Subcutaneous abdominal adipose tissue (tissue), 5 donors: ENCODE measurements around the gene LSMEM2.
"Not testable (repeated sequence)": the region's sequence is repeated elsewhere in the genome, so short reads cannot be mapped to it uniquely, and the experiment has no call there.

Experiments used
- H3K27ac ChIP-seq: one replicate; pipeline ENCODE4 v1.7.0; 2013; ENCODE audit warnings: low read depth, mild to moderate bottlenecking, inconsistent platforms, low read length, moderate library complexity
- H3K27me3 ChIP-seq, 5 donors: one replicate each; pipeline ENCODE4 v1.7.0; 2013; ENCODE audit warnings: low read length in 5 of 5, inconsistent platforms in 1 of 5; ENCODE audit not compliant: control insufficient read depth in 5 of 5, insufficient read depth in 4 of 5
- H3K36me3 ChIP-seq, 5 donors: one replicate each; pipeline ENCODE4 v1.7.0; 2013; ENCODE audit warnings: low read length in 5 of 5; ENCODE audit not compliant: control insufficient read depth in 5 of 5, insufficient read depth in 5 of 5
- H3K4me1 ChIP-seq, 5 donors: one replicate each; pipeline ENCODE4 v1.7.0; 2013; ENCODE audit warnings: low read length in 5 of 5, mild to moderate bottlenecking in 3 of 5, moderate library complexity in 1 of 5; ENCODE audit not compliant: control insufficient read depth in 5 of 5, insufficient read depth in 5 of 5
- H3K4me3 ChIP-seq, 5 donors: one replicate each; pipeline ENCODE4 v1.7.0; 2013; ENCODE audit warnings: low read length in 5 of 5, low read depth in 1 of 5
- H3K9ac ChIP-seq, 5 donors: one replicate each; pipeline ENCODE4 v1.7.0; 2013; ENCODE audit warnings: low read length in 5 of 5, mild to moderate bottlenecking in 4 of 5, moderate library complexity in 3 of 5
- H3K9me3 ChIP-seq, 5 donors: one replicate each; pipeline ENCODE4 v1.7.0; 2013; ENCODE audit warnings: low read length in 5 of 5; ENCODE audit not compliant: control insufficient read depth in 5 of 5
- donor health status: healthy.
- donor health status: healthy.
- donor health status: healthy.
- donor health status: healthy.
- donor health status: healthy.

LSMEM2 gene

GRCh38 chr3:50274371-50275104, 4.3 kb upstream of the LSMEM2 start:
- peaks cover 0 to 9% (median 3%) of the 10 kb centered on the region in 5 donors for H3K27me3 ChIP-seq
- no peak overlapping the region for H3K27ac ChIP-seq
- H3K9ac ChIP-seq = no peak overlapping the region
- peaks cover 0 to 5% (median 0%) of the 10 kb centered on the region in 5 donors for H3K36me3 ChIP-seq
- no peak overlapping the region for H3K4me3 ChIP-seq
- no peaks in the 10 kb centered on the region for H3K9me3 ChIP-seq
- peaks cover 5 to 50% (median 45%) of the 10 kb centered on the region in 5 donors for H3K4me1 ChIP-seq

GRCh38 chr3:50275141-50275995, 3.5 kb upstream of the LSMEM2 start:
- peaks cover 5 to 42% (median 37%) of the 10 kb centered on the region in 5 donors for H3K4me1 ChIP-seq
- peaks cover 0 to 9% (median 3%) of the 10 kb centered on the region in 5 donors for H3K27me3 ChIP-seq
- H3K4me3 ChIP-seq = peak overlapping the region in 1 of 5 donors; percentile 32
- no peak overlapping the region for H3K9ac ChIP-seq
- H3K9me3 ChIP-seq = no peaks in the 10 kb centered on the region
- H3K36me3 ChIP-seq = peaks cover 0 to 5% (median 0%) of the 10 kb centered on the region in 5 donors
- H3K27ac ChIP-seq = no peak overlapping the region

GRCh38 chr3:50275996-50276761, 2.7 kb upstream of the LSMEM2 start:
- H3K4me3 ChIP-seq = no peak overlapping the region
- peaks cover 0 to 9% (median 3%) of the 10 kb centered on the region in 5 donors for H3K27me3 ChIP-seq
- peaks cover 0 to 5% (median 0%) of the 10 kb centered on the region in 5 donors for H3K36me3 ChIP-seq
- peaks cover 5 to 37% (median 29%) of the 10 kb centered on the region in 5 donors for H3K4me1 ChIP-seq
- H3K9ac ChIP-seq = no peak overlapping the region
- no peaks in the 10 kb centered on the region for H3K9me3 ChIP-seq
- H3K27ac ChIP-seq = no peak overlapping the region

GRCh38 chr3:50276762-50277101, 2.2 kb upstream of the LSMEM2 start:
- Histone ChIP-seq H3K27ac (no peak overlapping the region), H3K36me3 (peaks cover 0 to 5% (median 0%) of the 10 kb centered on the region in 5 donors), H3K4me3 (no peak overlapping the region)

GRCh38 chr3:50278123-50278879, 586 bp upstream of the LSMEM2 start:
- Histone ChIP-seq H3K27ac (no peak overlapping the region), H3K9ac (peak overlapping the region in 1 of 5 donors; percentile 10), H3K36me3 (peaks cover 0 to 5% (median 0%) of the 10 kb centered on the region in 5 donors), H3K9me3 (no peaks in the 10 kb centered on the region), H3K27me3 (peaks cover 0 to 9% (median 3%) of the 10 kb centered on the region in 5 donors), H3K4me3 (no peak overlapping the region), H3K4me1 (peaks cover 0 to 26% (median 14%) of the 10 kb centered on the region in 5 donors)

More at GRCh38 chr3:50276762-50277101, 2.2 kb upstream of the LSMEM2 start:
- H3K4me1 ChIP-seq = peaks cover under 1 to 31% (median 24%) of the 10 kb centered on the region in 5 donors
- peaks cover 0 to 9% (median 3%) of the 10 kb centered on the region in 5 donors for H3K27me3 ChIP-seq
- no peak overlapping the region for H3K9ac ChIP-seq
- H3K9me3 ChIP-seq = no peaks in the 10 kb centered on the region

- Histone ChIP-seq H3K36me3 (peaks cover 0 to 5% (median 0%) of the 10 kb centered on the region in 5 donors), H3K9ac (peak overlapping the region in 1 of 5 donors; percentile 27), H3K9me3 (no peaks in the 10 kb centered on the region), H3K4me1 (peaks cover 0 to 16% (median 4%) of the 10 kb centered on the region in 5 donors), H3K4me3 (no peak overlapping the region), H3K27ac (no peak overlapping the region), H3K27me3 (peaks cover 0 to 9% (median 3%) of the 10 kb centered on the region in 5 donors)
Observed at GRCh38 chr3:50279255-50280016, 549 bp downstream of the LSMEM2 start.

GRCh38 chr3:50284121-50284520, 5.2 kb downstream of the LSMEM2 start:
- not testable (repeated sequence) for H3K9ac ChIP-seq, H3K4me1 ChIP-seq, H3K4me3 ChIP-seq, H3K9me3 ChIP-seq, H3K27me3 ChIP-seq, H3K27ac ChIP-seq
- peaks cover 0 to 28% (median 27%) of the 10 kb centered on the region in 5 donors for H3K36me3 ChIP-seq

GRCh38 chr3:50286322-50287227, 7.7 kb downstream of the LSMEM2 start:
- peaks cover 2 to 13% (median 11%) of the 10 kb centered on the region in 5 donors for H3K4me1 ChIP-seq
- H3K9me3 ChIP-seq = no peaks in the 10 kb centered on the region
- no peak overlapping the region for H3K9ac ChIP-seq
- peaks cover 0 to 42% (median 41%) of the 10 kb centered on the region in 5 donors for H3K36me3 ChIP-seq
- no peak overlapping the region for H3K4me3 ChIP-seq
- no peak overlapping the region for H3K27ac ChIP-seq
- H3K27me3 ChIP-seq = no peaks in the 10 kb centered on the region
